ENCODE results near the gene MRTFB.
"Not testable (repeated sequence)": the region's sequence is repeated elsewhere in the genome, so short reads cannot be mapped to it uniquely, and the experiment has no call there.

MRTFB gene, protein sequence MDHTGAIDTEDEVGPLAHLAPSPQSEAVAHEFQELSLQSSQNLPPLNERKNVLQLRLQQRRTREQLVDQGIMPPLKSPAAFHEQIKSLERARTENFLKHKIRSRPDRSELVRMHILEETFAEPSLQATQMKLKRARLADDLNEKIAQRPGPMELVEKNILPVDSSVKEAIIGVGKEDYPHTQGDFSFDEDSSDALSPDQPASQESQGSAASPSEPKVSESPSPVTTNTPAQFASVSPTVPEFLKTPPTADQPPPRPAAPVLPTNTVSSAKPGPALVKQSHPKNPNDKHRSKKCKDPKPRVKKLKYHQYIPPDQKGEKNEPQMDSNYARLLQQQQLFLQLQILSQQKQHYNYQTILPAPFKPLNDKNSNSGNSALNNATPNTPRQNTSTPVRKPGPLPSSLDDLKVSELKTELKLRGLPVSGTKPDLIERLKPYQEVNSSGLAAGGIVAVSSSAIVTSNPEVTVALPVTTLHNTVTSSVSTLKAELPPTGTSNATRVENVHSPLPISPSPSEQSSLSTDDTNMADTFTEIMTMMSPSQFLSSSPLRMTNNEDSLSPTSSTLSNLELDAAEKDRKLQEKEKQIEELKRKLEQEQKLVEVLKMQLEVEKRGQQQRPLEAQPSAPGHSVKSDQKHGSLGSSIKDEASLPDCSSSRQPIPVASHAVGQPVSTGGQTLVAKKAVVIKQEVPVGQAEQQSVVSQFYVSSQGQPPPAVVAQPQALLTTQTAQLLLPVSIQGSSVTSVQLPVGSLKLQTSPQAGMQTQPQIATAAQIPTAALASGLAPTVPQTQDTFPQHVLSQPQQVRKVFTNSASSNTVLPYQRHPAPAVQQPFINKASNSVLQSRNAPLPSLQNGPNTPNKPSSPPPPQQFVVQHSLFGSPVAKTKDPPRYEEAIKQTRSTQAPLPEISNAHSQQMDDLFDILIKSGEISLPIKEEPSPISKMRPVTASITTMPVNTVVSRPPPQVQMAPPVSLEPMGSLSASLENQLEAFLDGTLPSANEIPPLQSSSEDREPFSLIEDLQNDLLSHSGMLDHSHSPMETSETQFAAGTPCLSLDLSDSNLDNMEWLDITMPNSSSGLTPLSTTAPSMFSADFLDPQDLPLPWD

GRCh38 chr16:14070877-14071575, at the start of gene MRTFB:
MRTFB (plus strand) TSS chr16:14071319; CDS start chr16:14140607, 69,288 bp downstream.
- DNase-seq (ENCODE audit: low spot score), result peak; percentile 94

- DNase-seq (ENCODE audit: low spot score), result not testable (repeated sequence)
These were observed 47.6 kb upstream of the MRTFB start for GRCh38 chr16:14023526-14023925.

DNA sequence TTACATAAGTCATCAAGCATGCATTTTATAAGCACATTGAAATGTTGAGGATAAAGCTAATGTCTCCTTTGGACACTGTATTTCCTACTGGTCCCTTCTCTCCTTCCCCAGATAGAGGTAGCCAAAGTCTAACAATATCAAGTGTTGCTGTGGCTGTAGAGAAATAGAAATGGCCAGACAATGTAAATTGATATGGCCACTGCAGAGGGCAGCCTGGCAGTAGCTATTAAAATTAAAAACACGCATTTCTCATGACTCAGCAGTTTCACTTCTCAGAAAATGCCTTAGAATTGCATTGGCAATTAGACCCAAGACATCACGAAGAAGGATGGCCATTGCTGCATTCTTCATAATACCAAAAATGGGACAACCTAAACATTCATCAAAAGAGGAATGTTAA, 46.8 kb upstream of the MRTFB start:
- DNase-seq (ENCODE audit: low spot score), result no peak

GRCh38 chr16:14026572-14027285, 44.4 kb upstream of the MRTFB start:
- no peak for DNase-seq (ENCODE audit: low spot score)

DNA sequence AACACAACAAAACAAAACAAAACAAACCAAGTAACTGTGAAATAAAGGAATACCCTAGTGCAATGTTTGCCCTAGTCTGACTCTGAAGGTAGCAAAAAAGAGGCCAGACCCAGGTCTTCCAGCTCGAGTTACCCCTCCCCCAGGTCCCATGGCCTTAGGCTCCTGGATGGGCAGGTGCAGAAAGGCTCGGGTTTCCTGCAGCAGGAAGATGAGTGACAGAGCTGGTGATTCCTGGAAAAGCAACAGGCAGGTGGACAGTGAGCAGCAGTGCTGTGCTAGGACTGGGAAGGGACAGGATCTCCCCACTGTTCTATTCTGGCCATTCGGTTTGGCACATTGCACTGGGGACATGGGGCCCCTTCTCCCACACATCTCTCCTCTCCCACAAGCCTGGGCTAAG, 42.9 kb upstream of the MRTFB start:
- DNase-seq (ENCODE audit: low spot score), result no peak

DNA sequence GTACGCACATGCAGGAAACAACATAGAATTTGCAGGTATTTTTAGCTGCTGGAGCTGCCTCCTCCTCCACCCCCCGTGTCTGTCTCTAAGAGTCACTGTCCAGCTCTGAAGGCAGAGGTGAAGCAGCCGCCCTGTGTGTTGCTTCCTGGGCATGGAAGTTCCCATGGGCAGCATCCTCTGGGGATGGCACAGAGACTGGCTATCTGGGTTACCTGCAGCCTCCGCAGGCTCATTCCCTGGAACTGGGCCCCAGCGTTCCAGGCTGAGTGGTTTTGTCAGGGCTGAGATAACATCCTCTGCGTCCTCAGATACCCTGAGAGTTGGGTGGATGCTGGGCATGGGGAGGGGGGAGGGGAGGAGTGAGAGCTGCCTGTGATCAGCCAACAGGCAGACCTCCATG, 41.5 kb upstream of the MRTFB start:
- no peak for DNase-seq (ENCODE audit: low spot score)

DNA sequence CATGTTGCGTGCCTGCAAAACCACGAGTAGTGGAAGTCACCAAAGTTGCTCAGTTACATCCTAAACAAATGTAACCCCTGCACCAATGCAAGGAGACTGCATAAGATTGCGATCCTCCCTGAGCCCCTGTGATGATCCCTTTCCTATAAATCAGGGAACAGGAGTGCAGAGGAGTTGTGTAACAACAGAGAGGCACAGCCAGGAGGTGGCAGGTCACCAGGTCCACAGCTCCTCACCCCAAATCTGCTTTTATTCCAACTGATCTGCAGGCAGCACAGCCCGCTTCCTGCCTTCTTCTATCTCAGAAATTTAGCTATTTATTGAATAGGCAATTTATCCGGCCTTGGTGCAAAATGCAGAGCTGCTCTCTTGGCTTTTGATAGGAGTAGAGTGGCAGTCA, 36.0 kb upstream of the MRTFB start:
- DNase-seq (ENCODE audit: low spot score), result no peak

DNA sequence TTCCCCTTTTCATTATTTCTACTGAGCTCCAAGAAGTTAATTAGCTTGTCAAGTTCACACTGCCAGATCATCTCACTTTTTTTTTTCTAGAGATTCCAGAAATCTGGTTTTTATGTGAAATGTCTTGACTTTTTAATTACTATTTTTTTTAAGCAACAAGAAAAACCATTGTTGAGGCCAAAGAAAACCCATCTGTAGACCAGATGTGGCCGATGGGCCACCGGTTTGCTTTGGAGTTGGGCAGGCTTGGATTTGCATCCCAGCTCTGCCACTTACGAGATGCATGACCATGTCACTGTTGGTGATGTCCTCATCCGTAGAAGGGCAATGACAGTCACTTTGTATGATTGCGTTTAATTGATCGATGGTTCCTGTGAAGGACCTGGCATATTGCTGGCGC, 34.2 kb upstream of the MRTFB start:
- no peak for DNase-seq (ENCODE audit: low spot score)

GRCh38 chr16:14037960-14038359, 33.2 kb upstream of the MRTFB start:
- DNase-seq (ENCODE audit: low spot score), result no peak

DNA sequence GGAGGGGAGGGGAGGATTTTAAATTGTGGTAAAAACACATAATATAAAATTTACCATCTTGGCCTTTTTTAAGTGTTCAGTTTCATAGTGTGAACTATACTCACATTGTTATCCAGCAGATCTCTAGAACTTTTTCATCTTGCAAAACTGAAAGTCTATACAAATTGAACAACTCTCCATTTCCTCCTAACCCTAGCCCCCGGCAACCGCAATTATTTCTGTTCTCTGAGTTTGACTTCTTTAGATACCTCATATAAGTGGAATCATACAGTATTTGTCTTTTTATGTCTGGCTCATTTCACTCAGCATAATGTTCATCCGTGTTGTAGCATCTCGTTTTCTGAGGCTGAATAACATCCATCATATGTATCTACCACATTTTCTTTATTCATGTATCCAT, 30.0 kb upstream of the MRTFB start:
- DNase-seq (ENCODE audit: low spot score), result no peak

DNA sequence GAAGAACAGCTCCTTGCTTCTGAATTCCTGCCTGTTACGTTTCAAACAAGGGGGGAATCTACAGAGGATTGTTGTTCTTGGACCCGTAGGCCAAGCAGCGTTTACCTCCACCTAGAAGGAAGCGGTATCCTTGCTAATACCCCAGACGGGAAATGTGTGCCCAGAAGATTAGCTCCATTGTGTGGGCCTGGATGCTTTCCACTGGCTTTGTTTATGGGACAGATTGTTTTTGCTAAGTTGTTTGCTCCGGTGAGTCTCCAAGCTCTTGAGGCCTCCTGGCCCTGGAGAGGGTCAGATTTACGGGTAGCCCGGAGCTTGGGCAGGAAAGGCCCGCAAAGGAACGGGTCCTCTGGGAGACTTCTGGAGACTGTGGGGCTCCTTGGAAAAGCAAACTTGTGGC, 28.4 kb upstream of the MRTFB start:
- DNase-seq (ENCODE audit: low spot score), result no peak

DNA sequence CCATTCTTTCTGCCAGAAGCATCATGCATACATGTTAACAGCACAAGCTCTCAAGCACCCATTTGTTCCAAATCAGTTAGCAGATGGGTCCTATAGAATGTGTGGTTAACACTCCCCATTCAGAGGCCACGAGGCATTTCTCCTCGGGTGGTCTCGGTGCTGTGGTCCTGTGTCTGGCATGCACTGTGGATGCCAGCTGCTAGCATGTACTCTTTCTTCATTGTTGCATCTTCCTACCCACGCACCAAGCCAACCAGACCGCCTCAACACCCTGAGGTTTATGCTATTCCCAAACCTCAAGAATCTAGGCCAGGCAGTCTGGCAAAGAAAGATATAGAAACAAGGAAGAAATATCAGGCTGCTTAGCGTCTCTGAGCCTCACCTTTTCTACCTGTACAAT, 27.8 kb upstream of the MRTFB start:
- no peak for DNase-seq (ENCODE audit: low spot score)

- no peak for DNase-seq (ENCODE audit: low spot score)
These were observed 27.3 kb upstream of the MRTFB start for GRCh38 chr16:14043793-14044192.

GRCh38 chr16:14047121-14047859, 23.8 kb upstream of the MRTFB start:
- DNase-seq (ENCODE audit: low spot score), result not testable (repeated sequence)

GRCh38 chr16:14050291-14051027, 20.7 kb upstream of the MRTFB start:
- DNase-seq (ENCODE audit: low spot score), result peak; percentile 72

DNA sequence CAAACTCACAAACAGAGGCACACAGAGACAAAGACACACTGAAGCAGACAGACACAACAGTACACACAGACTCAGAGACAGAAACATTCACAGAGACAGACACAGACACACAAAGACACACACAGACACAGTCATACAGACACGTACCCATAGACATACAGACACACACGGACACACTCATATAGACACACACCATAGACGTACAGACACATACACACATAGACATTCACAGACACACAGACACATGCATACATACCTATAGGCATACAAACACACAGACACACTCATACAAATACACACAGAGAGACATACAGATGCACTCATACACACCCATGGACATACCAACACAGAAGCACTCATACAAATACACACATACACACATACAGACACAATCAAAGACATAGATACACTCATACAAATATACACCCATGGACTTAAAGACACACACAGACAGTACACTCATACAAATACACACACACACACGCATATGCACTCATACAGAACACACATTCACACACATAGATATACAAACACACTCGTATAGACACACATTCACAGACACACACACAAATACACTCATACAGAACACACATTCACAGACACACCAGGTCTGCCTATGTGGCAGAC, 19.9 kb upstream of the MRTFB start:
- no peak for DNase-seq (ENCODE audit: low spot score)

DNA sequence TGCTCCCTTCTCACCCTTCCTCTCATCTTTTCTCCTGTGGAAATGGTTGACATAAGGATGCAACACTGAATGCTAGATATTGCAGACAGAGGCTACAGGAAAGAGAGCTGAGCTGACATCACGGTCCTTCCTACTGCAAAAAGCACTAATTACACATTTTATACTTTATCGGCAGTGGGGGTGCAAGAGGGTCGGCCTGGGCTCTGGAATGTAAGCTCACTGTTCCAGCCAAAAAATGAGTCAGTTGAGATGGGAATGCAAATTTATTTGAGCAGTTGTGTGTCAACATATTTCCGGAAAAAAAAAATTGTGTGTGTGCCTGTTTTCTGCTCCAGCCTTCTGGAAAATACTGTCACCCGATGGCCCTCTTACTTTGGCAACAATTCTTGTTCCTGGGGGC, 14.1 kb upstream of the MRTFB start:
- no peak for DNase-seq (ENCODE audit: low spot score)

DNA sequence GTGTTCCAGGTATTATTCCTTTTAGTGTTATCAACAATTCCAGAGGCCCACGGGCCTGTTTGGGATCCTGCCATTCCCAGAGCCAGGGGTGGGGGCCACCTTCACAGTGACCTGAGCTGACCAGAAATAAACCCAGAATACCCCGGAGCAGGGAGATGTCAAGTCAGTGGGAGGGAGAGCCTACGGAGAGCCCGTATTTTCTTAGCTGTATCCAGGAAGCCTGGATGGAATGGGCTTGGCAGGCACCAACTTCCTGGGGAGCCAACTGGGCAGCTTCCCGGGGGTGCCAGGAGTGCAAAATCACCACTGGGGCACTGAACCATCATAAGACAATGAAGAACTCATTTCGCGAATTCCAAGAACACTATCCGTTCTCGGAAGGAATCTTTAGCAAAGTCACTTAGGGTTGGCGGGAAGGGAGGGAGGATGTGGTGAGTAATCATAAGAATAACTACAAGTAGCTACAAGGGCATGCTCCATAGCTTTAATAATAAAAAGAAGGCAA, 13.2 kb upstream of the MRTFB start:
- DNase-seq (ENCODE audit: low spot score), result no peak

DNA sequence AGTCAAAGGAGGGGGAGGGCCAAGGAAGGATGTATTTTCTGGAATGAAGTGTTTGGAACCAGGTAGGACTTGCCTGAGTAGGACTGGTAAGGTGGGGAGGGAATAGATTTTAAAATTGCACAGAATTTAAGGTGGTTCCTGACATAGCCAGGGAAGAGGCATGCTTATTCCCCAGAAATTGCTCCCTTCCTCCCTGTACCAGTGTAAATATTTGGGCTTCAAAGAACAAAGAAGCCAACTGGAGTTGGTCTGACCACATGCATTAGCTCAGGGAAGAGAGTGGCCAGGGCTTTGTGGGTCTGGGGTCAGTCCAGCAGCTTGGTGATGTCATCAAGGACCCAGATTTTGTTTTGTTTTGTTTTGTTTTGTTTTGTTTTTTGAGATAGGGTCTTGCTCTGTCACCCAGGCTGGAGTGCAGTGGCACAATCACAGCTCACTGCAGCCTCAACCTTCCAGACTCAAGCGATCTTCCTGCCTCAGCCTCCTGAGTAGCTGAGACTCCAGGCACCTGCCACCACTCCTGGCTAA, 9.3 kb upstream of the MRTFB start:
- no peak for DNase-seq (ENCODE audit: low spot score)
